Kidney epithelial cell (primary cell): ENCODE results near the gene PFKFB2. TPM values are rescaled to one million over a fixed set of nuclear protein-coding genes. Genes with fewer than 3 reads are reported as not detected.

Source experiments
- DNase-seq: peaks from one replicate; pipeline ENCODE4 v3.0.0-alpha.2; 2010; ENCODE audit warnings: low read depth
- H3K27me3 ChIP-seq: 2 replicates; pipeline ENCODE4 v1.6.0; 2011; ENCODE audit warnings: low read length; ENCODE audit not compliant: control insufficient read depth, insufficient read depth
- H3K36me3 ChIP-seq: 2 replicates; pipeline ENCODE4 v1.5.1; 2011; ENCODE audit warnings: low read length; ENCODE audit not compliant: control insufficient read depth, insufficient read depth
- H3K4me3 ChIP-seq: 2 replicates; pipeline ENCODE4 v1.5.1; 2011; ENCODE audit warnings: low read depth, mild to moderate bottlenecking, control low read depth, low read length
- total RNA-seq: library from RNA; depleted of rRNA; stranded (reverse); fragments of >200 nt; gene quantifications from 2 replicates; pipeline ENCODE4 v1.2.3, GENCODE V29; 2015
- TF ChIP-seq, protein P1 (sequence below): IDR thresholded peaks from 2 replicates; pipeline ENCODE4 v1.5.1; 2011; ENCODE audit warnings: mild to moderate bottlenecking, moderate library complexity, low read length, control low read depth, inconsistent platforms; ENCODE audit not compliant: insufficient read depth, poor library complexity, severe bottlenecking

Gene PFKFB2
- 15.5 and 16.0 TPM in 2 replicates for total RNA-seq

DNA sequence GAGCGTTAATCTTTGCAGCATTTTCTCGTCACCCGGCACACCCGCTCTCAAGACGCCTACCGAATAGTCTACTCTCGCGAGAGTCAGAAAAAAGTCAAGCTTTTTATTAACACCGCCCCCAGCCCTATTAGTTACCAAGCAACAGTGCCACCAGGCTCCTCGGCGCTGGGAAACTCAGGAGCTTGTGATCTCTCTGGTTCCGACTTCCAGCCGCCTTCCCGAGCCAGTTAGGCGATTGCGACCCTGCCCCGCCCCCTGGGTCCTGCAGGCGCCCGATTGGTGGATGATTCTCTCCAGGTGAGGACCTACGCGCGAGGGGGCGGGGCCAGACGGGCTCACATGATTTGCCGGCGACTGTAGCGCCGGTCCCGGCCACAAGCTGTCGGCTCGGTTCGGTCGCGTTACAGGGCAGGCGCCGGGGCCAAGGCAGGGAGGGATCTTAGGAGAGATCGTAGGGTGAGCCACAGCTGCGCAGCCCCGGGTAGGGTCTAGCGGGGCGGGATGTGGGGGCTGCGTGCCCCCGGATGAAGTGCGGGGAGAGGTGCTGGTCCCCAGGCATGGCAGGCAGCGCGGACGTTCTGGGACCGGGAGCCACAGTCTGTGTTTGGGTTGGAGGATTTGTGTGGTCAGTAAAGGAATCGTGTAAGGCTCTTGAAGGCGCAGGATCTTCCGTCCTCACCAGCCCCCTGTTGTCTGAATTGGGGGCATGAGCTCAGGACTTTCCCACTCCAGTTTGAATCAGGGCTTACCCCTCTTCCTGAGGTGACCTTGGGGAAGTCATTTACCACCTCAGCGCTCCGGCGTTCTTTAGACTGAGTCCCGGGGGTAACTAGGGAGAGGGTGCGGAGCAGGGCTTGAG is at the start of gene PFKFB2:
PFKFB2 (plus strand) TSS at position 365 of the 859 bp plus-strand sequence. CDS start 1,443 bp downstream, outside the sequence.
- Histone ChIP-seq H3K36me3 (peaks cover 2% of the 10 kb centered on the region), H3K4me3 (peak within 1 kb of the TSS; percentile 55), H3K27me3 (no peaks in the 10 kb centered on the region)
- DNase-seq = peak; percentile 97
- TF ChIP-seq, protein P1, sequence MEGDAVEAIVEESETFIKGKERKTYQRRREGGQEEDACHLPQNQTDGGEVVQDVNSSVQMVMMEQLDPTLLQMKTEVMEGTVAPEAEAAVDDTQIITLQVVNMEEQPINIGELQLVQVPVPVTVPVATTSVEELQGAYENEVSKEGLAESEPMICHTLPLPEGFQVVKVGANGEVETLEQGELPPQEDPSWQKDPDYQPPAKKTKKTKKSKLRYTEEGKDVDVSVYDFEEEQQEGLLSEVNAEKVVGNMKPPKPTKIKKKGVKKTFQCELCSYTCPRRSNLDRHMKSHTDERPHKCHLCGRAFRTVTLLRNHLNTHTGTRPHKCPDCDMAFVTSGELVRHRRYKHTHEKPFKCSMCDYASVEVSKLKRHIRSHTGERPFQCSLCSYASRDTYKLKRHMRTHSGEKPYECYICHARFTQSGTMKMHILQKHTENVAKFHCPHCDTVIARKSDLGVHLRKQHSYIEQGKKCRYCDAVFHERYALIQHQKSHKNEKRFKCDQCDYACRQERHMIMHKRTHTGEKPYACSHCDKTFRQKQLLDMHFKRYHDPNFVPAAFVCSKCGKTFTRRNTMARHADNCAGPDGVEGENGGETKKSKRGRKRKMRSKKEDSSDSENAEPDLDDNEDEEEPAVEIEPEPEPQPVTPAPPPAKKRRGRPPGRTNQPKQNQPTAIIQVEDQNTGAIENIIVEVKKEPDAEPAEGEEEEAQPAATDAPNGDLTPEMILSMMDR = peak; percentile 16

DNA sequence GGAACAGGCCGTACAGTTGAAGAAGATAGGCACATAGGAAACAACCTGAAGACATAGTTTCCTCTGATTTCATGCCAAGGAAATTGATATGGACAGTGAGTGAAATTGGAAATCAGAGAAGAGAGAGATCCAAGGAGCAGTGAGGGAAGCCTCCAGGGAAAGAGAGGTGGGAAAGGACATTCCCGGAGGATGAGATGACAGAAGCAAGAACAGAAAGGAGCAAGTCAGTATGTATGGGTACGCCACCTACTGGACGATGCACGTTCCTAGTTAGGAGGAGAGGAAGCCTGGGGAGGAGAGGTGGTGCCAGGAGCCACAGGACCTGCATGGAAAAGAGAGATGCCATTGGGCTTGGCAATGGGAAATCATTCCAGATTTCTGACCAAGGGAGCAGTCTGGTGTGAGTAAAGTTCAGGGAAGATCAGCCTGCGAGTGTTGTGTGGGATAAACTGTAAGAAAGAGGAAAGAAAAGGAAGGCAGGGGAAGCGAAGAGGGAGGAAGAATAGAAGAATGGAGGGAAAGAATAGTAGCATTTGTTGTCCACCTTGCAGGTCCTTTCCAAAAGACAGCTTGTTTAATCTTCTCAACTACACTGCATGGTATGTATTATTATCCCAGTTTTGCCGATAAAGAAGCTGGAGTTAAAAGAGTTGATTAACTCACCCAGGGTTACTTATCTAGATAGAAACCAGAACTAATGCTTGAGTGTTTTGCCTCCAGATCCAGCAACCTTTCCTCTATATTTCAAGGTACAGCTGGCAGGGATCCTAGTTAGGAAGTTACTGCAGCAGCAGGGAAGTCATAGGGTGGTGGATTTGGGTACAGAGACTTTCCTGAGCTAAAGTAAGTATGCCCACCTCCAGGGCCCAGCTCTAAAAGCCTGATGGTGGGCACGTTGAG is 47.9 kb upstream of the PFKFB2 start:
- TF ChIP-seq, protein P1 = peak; percentile 71
- Histone ChIP-seq H3K4me3 (no peak overlapping the region), H3K27me3 (no peaks in the 10 kb centered on the region), H3K36me3 (no peaks in the 10 kb centered on the region)
- DNase-seq = no peak

DNA sequence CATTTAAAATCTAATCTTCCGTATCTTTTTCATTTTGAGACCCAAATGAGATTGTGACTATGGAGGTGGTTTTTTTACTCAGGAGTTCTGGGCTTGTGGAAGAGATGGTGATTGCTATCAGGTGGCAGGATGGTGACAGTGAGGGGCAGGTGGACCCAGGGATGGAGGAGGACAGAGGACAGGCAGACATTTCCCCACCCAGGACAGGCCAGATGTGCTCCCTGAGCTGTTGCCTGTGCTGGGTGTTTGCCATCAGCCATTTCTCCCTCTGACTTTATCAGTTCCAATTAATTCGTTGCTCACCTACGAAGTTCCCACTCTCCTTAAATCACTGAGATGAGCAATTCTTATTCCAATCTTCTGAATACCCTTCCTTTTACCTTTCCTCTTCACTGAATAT is 47.0 kb upstream of the PFKFB2 start:
- Histone ChIP-seq H3K36me3 (no peaks in the 10 kb centered on the region), H3K4me3 (no peak overlapping the region), H3K27me3 (no peaks in the 10 kb centered on the region)
- TF ChIP-seq, protein P1 = no peak
- DNase-seq = no peak

DNA sequence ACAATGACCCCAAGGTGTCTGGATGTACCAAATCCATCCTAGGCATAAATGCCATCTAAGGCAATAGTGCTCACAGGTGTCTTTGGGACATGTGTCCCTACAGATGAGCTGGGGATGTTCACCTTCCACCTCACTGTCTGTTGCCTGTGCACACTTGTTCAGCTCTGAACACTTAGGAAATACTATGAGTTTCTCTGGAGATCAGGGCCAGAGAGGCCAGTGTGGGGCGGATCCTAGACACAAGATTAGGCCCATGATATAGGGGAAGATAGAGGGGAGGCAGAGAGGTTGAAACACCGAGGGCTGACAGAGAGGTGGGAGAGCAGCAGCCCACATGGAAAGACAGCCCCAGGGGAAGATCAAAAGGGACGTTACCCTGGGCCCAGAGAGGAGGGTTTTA is 46.2 kb upstream of the PFKFB2 start:
- TF ChIP-seq, protein P1 = no peak
- DNase-seq = no peak
- H3K4me3 ChIP-seq = no peak overlapping the region
- no peaks in the 10 kb centered on the region for H3K36me3 ChIP-seq
- H3K27me3 ChIP-seq = no peaks in the 10 kb centered on the region

DNA sequence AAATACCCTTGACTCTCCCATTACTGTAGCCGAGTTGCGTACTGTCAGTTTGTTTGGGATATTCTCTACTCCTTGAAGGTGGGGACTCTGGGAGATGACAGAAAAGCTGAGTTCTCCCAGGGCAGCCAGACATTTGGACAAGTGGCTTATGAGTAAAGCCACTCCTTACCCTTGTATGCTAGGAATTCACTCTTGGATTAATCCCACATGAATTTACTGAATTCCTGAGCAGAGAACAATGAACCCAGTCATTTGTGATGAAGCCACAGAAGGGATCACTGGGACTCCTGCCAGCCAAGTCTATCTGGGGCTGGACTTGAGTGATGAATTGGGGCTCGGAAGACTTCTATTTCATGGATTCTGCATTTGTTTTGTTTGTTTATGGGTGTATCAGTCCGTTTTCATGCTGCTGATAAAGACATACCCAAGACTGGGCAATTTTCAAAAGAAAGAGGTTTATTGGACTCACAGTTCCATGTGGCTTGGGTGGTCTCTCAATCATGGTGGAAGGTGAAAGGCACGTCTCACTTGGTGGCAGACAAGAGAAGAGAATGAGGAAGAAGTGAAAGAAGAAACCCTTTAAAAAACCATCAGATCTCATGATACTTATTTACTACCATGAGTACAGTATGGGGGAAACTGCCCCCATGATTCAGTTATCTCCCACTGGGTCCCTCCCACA is 45.6 kb upstream of the PFKFB2 start:
- Histone ChIP-seq H3K4me3 (no peak overlapping the region), H3K27me3 (no peaks in the 10 kb centered on the region), H3K36me3 (no peaks in the 10 kb centered on the region)
- peak; percentile 92 for DNase-seq
- TF ChIP-seq, protein P1 = no peak
